Effector CD4-positive, alpha-beta T cell (primary cell): ENCODE measurements around the gene FBH1.
"Not testable (repeated sequence)": the region's sequence is repeated elsewhere in the genome, so short reads cannot be mapped to it uniquely, and the experiment has no call there.

ENCODE experiments used
- DNase-seq: peaks from one replicate; pipeline ENCODE4 v3.0.0-alpha.2; 2020

FBH1 gene

GRCh38 chr10:5876181-5876768, 13.8 kb upstream of the FBH1 start:
- DNase-seq: no peak

GRCh38 chr10:5877041-5877440, 13.0 kb upstream of the FBH1 start:
- DNase-seq: not testable (repeated sequence)

GRCh38 chr10:5882961-5883360, 7.1 kb upstream of the FBH1 start:
- DNase-seq: no peak

- no peak for DNase-seq
Observed at GRCh38 chr10:5885619-5886018, 4.4 kb upstream of the FBH1 start.

- DNase-seq: no peak
Observed at GRCh38 chr10:5887029-5887428, 3.0 kb upstream of the FBH1 start.

GRCh38 chr10:5887641-5888040, 2.4 kb upstream of the FBH1 start:
- no peak for DNase-seq

GRCh38 chr10:5888351-5888750, 1.7 kb upstream of the FBH1 start:
- no peak for DNase-seq

- peak; percentile 21 for DNase-seq
Observed at GRCh38 chr10:5888843-5889623, 1.0 kb upstream of the FBH1 start.

- no peak for DNase-seq
Observed at GRCh38 chr10:5890452-5890915, 441 bp downstream of the FBH1 start.

GRCh38 chr10:5891009-5891408, 966 bp downstream of the FBH1 start:
- DNase-seq: no peak

GRCh38 chr10:5892007-5892406, 2.0 kb downstream of the FBH1 start:
- DNase-seq: no peak

- no peak for DNase-seq
Observed at GRCh38 chr10:5893321-5893720, 3.3 kb downstream of the FBH1 start.

- DNase-seq: no peak
Observed at GRCh38 chr10:5894403-5894802, 4.4 kb downstream of the FBH1 start.

GRCh38 chr10:5894873-5895272, 4.8 kb downstream of the FBH1 start:
- no peak for DNase-seq

- DNase-seq: no peak
Observed at GRCh38 chr10:5895365-5895764, 5.3 kb downstream of the FBH1 start.

- no peak for DNase-seq
Observed at GRCh38 chr10:5895804-5896203, 5.8 kb downstream of the FBH1 start.

- no peak for DNase-seq
Observed at GRCh38 chr10:5896208-5897052, 6.4 kb downstream of the FBH1 start.

GRCh38 chr10:5897053-5897340, 7.0 kb downstream of the FBH1 start:
- no peak for DNase-seq

- DNase-seq: no peak
Observed at GRCh38 chr10:5897504-5897903, 7.5 kb downstream of the FBH1 start.

- DNase-seq: no peak
Observed at GRCh38 chr10:5898163-5898562, 8.1 kb downstream of the FBH1 start.

- no peak for DNase-seq
Observed at GRCh38 chr10:5900247-5900646, 10.2 kb downstream of the FBH1 start.

- no peak for DNase-seq
Observed at GRCh38 chr10:5902511-5903274, 12.7 kb downstream of the FBH1 start.

GRCh38 chr10:5903563-5903962, 13.5 kb downstream of the FBH1 start:
- no peak for DNase-seq
